Myocyte (in vitro differentiated cells): ENCODE results near the gene PBX3. TPM values are rescaled to one million over a fixed set of nuclear protein-coding genes. Genes with fewer than 3 reads are reported as not detected.
"Not testable (repeated sequence)": the region's sequence is repeated elsewhere in the genome, so short reads cannot be mapped to it uniquely, and the experiment has no call there.

Experiments used
- DNase-seq: peaks from one replicate; pipeline ENCODE4 v3.0.0-alpha.2; 2012; ENCODE audit warnings: low read depth
- total RNA-seq: library from RNA; depleted of rRNA; stranded (reverse); fragments of >200 nt; gene quantifications from 2 replicates; pipeline ENCODE4 v1.2.3, GENCODE V29; 2014

PBX3 gene
- total RNA-seq, 1 donor from 2014 or later, result 25.0 TPM

- no peak for DNase-seq
Observed at GRCh38 chr9:125821078-125821477, 73.9 kb downstream of the PBX3 start.

GRCh38 chr9:125822160-125822559 is 75.0 kb downstream of the PBX3 start:
- DNase-seq, result no peak

GRCh38 chr9:125822902-125823301 is 75.7 kb downstream of the PBX3 start:
- DNase-seq, result no peak

GRCh38 chr9:125823874-125824406 is 76.8 kb downstream of the PBX3 start:
- not testable (repeated sequence) for DNase-seq

GRCh38 chr9:125825762-125826161 is 78.6 kb downstream of the PBX3 start:
- no peak for DNase-seq

GRCh38 chr9:125826850-125827249 is 79.7 kb downstream of the PBX3 start:
- DNase-seq, result no peak

GRCh38 chr9:125829743-125830142 is 82.6 kb downstream of the PBX3 start:
- DNase-seq, result no peak

GRCh38 chr9:125831054-125831453 is 83.9 kb downstream of the PBX3 start:
- no peak for DNase-seq

- no peak for DNase-seq
Observed at GRCh38 chr9:125831616-125832015, 84.4 kb downstream of the PBX3 start.

GRCh38 chr9:125835655-125836054 is 88.5 kb downstream of the PBX3 start:
- DNase-seq, result no peak

- no peak for DNase-seq
Observed at GRCh38 chr9:125839317-125839716, 92.1 kb downstream of the PBX3 start.

GRCh38 chr9:125841444-125841843 is 94.3 kb downstream of the PBX3 start:
- DNase-seq, result no peak

- no peak for DNase-seq
Observed at GRCh38 chr9:125842242-125842641, 95.1 kb downstream of the PBX3 start.

- DNase-seq, result no peak
Observed at GRCh38 chr9:125843646-125844045, 96.5 kb downstream of the PBX3 start.

GRCh38 chr9:125844611-125845010 is 97.4 kb downstream of the PBX3 start:
- no peak for DNase-seq

GRCh38 chr9:125845271-125845808 is 98.2 kb downstream of the PBX3 start:
- DNase-seq, result no peak

- DNase-seq, result no peak
Observed at GRCh38 chr9:125847735-125848134, 100.6 kb downstream of the PBX3 start.

- DNase-seq, result no peak
Observed at GRCh38 chr9:125850106-125850632, 103.0 kb downstream of the PBX3 start.

- DNase-seq, result no peak
Observed at GRCh38 chr9:125850763-125851162, 103.6 kb downstream of the PBX3 start.

GRCh38 chr9:125851979-125852378 is 104.8 kb downstream of the PBX3 start:
- no peak for DNase-seq

- no peak for DNase-seq
Observed at GRCh38 chr9:125852386-125852785, 105.2 kb downstream of the PBX3 start.

- DNase-seq, result no peak
Observed at GRCh38 chr9:125854553-125855275, 107.5 kb downstream of the PBX3 start.

GRCh38 chr9:125856331-125856730 is 109.2 kb downstream of the PBX3 start:
- no peak for DNase-seq
